GM12865 (cell line): Measurements from ENCODE around the gene PFKFB2.

Source experiments
- DNase-seq: peaks from one replicate; pipeline ENCODE4 v3.0.0; 2010; ENCODE audit warnings: low read depth
- H3K4me3 ChIP-seq: 2 replicates; pipeline ENCODE4 v1.5.1; 2011; ENCODE audit warnings: mild to moderate bottlenecking, low read depth, low read length, control low read depth
- CTCF ChIP-seq: IDR thresholded peaks from 2 replicates; pipeline ENCODE4 v1.5.1; 2011; ENCODE audit warnings: low read length, control low read depth, low read depth, inconsistent platforms; ENCODE audit not compliant: insufficient read depth; ENCODE audit errors: missing control alignments

The PFKFB2 gene

GRCh38 chr1:207027921-207028320 is 25.2 kb upstream of the PFKFB2 start:
- no peak for TF ChIP-seq CTCF
- no peak for DNase-seq
- no peak overlapping the region for H3K4me3 ChIP-seq

- DNase-seq = no peak
- H3K4me3 ChIP-seq = no peak overlapping the region
- no peak for TF ChIP-seq CTCF
These were observed 24.0 kb upstream of the PFKFB2 start for GRCh38 chr1:207028884-207029650.

- DNase-seq = no peak
- no peak for TF ChIP-seq CTCF
- H3K4me3 ChIP-seq = no peak overlapping the region
These were observed 23.2 kb upstream of the PFKFB2 start for GRCh38 chr1:207029701-207030521.

GRCh38 chr1:207030522-207031009 is 22.5 kb upstream of the PFKFB2 start:
- DNase-seq = peak; percentile 38
- no peak overlapping the region for H3K4me3 ChIP-seq
- TF ChIP-seq CTCF = no peak

- TF ChIP-seq CTCF = no peak
- no peak overlapping the region for H3K4me3 ChIP-seq
These were observed 22.1 kb upstream of the PFKFB2 start for GRCh38 chr1:207031016-207031415.

GRCh38 chr1:207031632-207032264 is 21.3 kb upstream of the PFKFB2 start:
- no peak for DNase-seq
- TF ChIP-seq CTCF = no peak
- H3K4me3 ChIP-seq = no peak overlapping the region

More at GRCh38 chr1:207031016-207031415, 22.1 kb upstream of the PFKFB2 start:
- DNase-seq = no peak
